GM18873 (cell line): Measurements from ENCODE around the gene MERTK.
"Not testable (repeated sequence)": the region's sequence is repeated elsewhere in the genome, so short reads cannot be mapped to it uniquely, and the experiment has no call there.

Source experiments
- ATAC-seq: cut with Tn5 transposase; IDR thresholded peaks from one replicate; pipeline ENCODE4 v1.9.1; 2021; ENCODE audit warnings: mild to moderate bottlenecking, moderate library complexity, moderate number of reproducible peaks; ENCODE audit not compliant: unreplicated experiment, low FRiP score

Gene MERTK

DNA sequence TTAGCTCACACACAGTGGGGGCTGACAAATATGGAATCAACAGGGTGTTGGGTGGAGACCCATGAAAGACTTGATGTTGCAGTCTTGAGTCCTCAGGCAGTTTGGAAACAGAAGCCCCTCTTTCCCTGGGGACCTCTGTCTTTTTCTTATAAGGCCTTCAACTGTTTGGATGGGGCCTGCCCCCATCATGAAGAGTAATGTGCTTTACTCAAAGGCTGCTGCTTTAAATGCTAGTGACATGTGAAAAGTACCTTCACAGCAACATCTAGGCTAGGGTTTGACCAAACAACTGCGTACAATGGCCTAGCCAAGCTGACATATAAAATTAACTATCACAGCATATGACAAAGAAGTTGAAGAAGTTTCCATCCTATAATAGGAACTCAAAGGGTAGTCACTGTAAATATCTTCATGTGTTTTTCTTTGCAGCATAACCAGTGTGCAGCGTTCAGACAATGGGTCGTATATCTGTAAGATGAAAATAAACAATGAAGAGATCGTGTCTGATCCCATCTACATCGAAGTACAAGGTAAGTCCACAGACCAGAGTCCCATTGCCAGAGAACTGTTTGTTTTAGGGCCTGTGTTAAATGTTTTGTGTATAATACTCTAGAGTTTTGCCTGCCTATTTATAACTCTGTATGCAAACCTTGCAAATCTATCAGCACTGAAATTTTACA, 46.3 kb downstream of the MERTK start:
- no peak for ATAC-seq

DNA sequence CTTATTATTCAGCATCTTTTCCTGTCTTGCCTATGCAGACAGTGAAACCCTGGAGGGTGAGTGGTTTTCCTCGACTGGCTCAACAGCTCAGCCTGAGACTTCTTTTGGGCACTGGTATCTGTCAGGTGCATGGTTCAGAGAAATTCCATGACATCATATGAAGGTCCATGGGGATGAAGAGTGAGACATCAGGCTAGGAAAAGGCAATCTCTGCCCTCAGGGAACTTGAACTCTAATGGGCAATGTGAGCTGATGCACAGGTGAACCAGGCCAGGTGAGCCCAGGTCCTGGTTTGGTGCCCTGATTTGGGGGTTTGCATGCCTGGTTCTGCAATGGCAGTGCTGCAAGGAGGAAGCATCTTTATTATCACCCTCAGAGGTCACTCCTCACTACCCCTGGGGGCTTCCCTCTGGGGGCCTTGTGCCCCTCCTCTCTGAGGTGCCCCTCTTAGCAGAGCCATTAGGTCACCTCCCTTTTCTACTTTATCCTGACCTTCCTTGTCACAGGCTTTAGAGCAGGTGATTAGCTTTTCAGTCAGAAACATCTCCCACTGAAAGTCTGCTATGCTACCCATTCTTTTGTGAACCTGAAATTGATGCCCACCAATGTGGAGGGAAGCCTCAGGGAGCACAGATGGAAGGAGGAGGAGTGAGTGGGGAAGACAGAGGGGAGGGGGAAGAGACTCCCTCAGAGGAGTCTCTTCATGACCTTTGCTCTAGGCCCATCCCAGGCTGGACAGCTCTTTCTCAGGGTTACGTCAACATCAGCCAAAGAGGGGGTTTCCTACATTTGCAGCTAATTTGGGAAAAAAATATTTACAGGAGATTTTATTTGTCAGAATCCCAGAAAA, 47.3 kb downstream of the MERTK start:
- no peak for ATAC-seq

DNA sequence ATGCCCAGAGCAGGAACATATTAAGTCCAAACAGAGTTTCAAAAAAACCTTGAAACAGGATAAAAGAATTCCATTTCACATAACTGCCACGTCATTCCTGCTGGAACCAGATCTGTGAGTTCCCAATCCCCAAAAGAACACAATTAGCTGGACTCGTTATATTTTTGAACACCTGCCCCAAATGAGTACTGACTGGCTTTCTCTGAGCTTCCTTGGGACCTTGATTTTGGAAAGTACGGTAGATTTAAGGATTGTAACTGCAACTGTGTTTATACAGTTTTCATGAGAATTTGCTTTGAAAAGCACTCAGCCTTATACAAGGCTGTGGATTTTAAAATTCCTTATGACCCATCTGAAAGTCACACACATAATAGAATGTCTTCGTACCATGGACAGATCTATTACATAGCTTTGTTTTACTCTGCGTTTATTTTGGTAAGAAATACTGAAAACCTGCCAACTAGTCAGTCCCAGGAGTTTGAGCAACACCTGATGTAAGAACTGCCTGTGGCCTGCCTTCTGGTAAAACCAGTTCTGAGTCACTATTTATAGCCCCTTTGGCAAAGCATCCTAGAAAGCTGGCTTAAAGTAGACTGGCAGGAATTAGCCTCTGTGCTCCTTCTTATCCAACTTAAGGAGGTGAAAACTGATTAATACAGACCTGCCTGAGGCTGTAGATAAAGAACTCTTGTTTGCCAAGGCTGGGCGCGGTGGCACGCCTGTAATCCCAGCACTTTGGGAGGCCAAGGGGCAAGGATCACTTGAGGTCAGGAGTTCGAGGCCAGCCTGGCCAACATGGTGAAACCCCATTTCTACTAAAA, 48.1 kb downstream of the MERTK start:
- no peak for ATAC-seq

DNA sequence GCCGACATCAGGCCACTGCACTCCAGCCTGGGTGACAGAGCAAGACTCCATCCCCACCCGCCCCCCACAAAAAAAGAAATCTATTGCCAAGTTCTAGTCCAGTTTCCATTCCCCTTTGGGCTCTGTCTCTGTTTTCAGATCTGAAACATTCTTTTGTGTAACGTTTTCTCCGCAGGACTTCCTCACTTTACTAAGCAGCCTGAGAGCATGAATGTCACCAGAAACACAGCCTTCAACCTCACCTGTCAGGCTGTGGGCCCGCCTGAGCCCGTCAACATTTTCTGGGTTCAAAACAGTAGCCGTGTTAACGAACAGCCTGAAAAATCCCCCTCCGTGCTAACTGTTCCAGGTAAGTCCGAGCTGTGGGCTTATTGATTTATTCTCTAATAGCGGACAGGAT, 48.8 kb downstream of the MERTK start:
- ATAC-seq: no peak

DNA sequence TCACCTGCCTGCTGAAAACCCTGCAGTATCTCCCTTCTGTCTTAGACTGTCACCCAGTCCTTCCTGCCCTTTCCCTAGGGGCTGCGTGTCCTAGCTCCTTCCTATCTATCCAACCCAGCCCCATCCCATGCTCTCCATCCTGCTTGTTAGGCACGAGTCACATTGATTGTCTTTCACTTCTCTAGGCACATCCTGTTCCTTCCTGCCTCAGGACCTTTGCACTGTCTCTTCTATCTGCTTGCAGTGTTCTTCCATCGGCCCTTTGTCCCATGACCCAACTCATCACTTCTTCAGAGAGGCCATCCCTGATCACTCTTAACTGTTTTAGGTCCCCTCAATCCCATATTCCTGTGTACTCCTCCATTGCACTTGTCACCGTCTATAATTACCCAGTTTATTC, 50.4 kb downstream of the MERTK start:
- no peak for ATAC-seq

DNA sequence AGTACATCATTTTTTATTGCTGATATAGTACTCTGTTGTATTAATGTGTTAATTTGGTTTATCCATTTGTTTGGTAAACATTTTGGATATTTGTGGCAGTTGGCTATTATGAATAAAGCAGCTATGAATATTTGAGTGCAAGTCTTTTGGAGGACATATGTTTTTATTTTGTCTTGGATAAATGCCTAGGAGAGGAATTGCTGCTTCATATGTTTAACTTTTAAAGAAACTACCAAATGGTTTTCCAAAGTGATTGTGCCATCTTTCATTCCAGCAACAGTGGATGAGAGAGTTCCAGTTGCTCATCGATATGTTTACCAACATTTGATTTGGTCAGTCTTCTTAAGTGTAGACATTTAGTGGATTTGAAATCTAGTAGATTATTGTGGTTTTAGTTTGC, 51.8 kb downstream of the MERTK start:
- no peak for ATAC-seq

DNA sequence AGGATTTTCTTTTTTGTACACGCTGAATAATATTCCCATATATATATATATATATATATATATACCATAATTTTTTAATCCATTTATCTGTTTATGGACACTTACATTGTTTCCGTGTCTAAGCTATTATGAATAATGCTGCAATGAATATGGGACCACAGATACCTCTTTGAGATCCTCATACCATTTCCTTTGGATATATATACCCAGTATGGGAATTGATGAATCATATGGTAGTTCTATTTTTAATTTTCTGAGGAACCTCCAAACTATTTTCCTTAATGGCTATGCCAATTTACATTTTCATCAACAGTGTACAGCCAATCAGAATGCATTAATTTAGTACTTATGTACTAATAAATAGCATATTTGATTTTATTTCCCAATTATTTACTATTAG, 53.1 kb downstream of the MERTK start:
- ATAC-seq: no peak

DNA sequence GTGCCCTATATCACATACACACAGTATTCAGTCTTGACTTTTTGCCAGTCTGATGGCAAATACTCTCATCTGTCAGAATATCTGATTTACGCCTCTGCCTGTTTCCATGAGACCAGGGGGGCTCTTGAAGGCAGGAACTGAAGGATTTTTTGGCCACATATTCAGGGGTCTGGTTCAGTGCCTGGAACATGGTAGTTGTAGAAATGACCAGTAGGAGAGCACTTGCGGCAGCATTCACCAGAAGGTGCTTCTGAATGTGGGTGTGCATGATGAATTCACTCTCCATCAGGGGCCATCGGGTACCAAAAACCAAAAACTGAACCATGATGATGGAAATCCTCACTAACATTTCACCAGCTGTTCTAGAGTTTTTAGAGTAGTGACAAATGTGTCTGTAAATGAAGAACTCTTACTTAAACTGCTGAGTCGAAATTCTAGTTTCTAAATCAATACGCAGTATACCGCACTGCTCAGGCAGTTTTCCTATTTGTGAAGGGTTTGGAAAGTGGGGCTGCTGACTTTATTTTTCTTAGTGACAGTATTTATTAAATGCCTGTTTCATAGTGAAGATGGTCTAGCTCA, 54.6 kb downstream of the MERTK start:
- no peak for ATAC-seq

DNA sequence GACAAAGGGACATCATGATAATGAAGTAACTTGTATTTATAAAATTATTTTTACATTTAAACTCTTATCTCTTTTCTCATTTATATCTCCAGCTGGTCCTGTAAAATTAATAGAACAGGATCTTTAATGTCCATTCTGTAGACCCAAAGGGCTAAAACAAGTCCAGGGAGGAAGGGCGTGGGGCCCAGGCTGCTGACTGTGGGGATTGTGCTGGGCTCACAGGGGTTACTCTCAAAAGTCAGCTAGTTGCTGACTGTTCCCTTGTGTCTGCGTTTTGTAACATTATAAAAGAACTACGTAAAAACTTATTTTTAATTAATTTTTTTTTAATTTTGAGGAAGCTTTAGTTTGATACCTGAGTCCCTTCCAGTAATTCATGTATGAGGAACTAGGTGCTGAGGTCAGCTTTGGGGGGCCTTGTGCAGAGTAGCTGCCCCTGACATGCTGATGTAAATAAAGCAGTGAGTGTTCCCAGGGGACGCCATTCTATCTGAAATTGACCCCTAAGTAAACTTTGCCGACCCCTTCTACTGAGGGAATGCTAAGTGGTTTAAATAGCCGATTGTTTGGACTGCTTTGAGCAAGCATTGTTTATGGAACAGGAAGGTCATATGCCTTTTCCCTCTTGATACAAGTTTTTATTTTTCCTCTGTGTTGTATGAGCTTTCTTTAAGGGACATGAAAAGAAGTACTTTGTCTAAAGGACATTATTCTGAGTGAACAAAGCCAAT, 56.4 kb downstream of the MERTK start:
- ATAC-seq: no peak

DNA sequence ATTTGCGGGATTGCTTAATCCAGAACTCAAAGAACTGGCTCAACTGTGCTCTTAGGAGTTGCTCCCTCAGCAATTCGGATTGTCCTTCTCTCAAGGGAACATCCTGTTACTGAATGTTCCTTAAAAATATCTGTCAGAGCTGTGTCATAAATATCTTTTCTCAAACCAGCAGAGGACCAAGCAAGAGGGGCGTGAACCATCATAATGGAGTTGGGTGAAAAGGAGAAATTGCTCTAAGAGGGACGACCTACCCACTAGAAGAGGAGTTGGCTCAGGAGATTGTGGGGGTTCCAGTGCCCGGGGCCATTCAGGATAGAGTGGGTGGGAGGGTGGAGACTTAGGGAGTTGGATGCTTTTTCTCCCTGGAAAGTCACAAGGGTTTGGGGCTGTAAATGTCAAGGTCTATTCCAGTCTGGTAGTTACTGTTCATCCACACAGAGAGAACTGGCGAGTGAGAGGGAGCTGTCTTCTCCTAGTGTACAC, 59.5 kb downstream of the MERTK start:
- ATAC-seq: no peak

DNA sequence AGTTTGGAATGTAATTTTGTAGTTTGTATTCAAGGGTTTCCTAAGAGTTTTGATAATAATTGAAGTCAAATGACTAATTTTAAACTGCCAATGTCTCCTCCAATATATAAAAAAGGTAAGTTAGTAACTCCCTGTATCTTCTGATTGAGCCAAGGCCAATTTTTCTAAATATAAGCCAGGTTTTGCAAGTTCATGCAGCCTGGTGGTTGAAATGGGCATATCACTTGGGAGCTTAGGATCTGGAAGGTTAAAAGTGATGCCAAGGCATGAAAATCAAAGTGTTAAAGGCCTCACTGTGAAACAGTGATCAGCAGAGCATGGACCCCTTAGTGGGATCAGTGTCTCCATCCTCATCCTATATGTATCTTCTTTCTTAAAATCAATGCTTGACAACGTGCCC, 60.5 kb downstream of the MERTK start:
- ATAC-seq: no peak

DNA sequence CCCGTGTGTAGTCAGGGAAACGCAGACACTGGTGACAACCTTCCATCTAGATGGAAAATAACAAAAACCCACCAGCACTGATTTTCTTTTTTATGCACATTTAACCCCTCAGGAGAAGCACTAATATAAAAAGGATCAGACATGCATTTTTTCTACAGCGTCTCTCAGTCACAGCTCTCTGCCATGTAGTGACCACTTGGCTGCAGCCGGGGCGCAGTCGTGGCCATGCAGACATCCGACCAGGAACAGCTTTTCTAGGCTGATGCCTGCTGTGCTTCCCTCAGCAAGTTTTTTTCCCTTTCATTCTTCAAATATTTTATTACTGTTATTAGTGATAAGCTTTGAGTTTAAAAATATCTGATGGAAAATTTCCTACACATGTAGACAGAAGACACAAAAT, 63.3 kb downstream of the MERTK start:
- no peak for ATAC-seq

DNA sequence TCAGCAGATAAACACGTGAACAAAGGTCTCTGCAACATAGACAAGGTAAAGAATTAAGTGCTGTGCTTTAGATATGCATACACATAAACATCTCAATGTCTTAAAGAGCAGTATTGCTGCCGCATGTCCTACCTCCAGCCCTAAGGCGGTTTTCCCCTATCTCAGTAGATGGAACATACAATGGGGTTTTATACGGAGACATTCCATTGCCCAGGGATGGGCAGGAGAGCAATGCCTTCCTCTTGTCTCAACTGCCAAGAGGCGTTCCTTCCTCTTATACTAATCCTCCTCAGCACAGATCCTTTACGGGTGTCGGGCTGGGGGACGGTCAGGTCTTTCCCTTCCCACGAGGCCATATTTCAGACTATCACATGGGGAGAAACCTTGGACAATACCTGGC, 64.7 kb downstream of the MERTK start:
- ATAC-seq: not testable (repeated sequence)

DNA sequence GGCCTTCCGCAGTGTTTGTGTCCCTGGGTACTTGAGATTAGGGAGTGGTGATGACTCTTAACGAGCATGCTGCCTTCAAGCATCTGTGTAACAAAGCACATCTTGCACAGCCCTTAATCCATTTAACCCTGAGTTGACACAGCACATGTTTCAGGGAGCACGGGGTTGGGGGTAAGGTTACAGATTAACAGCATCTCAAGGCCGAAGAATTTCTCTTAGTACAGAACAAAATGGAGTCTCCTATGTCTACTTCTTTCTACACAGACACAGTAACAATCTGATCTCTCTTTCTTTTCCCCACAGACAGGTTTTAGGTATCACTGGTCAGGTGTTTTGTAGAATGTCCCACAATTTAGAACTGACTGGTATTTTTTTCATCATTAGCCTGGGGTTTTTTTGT, 65.1 kb downstream of the MERTK start:
- not testable (repeated sequence) for ATAC-seq

DNA sequence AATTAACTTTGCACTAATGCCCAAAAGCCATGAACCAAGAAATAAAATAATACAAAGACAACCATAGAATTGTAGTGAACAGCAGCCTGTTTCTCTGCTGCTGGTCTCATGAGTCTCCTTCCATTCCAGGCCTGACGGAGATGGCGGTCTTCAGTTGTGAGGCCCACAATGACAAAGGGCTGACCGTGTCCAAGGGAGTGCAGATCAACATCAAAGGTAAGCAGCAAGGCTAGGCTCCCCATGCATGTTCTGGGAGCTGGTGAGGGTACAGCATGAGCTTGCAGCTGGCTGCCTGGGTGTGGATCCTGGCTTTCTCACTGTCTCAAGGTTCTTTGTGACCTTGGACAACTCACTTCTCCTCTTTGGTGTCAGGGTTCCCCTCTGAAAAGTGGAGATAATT, 66.7 kb downstream of the MERTK start:
- ATAC-seq: no peak

DNA sequence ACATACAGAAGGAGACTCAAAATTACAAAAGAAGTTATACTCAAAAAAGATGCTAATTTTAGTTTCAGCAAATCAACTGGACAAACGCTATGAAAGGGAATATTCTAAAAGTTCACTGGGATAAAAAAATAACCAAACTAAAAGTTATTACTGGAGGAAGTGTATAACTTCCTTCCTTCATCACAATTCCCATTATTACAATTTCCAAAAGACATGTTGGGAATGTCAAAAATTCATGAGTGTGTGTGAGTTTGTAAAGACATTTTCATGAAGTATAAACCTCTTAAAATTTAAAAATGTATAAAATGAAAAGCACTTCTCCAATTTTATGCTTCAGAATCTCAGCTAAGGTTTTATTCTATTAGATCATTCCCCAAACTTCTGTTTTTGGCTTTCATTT, 67.8 kb downstream of the MERTK start:
- no peak for ATAC-seq

DNA sequence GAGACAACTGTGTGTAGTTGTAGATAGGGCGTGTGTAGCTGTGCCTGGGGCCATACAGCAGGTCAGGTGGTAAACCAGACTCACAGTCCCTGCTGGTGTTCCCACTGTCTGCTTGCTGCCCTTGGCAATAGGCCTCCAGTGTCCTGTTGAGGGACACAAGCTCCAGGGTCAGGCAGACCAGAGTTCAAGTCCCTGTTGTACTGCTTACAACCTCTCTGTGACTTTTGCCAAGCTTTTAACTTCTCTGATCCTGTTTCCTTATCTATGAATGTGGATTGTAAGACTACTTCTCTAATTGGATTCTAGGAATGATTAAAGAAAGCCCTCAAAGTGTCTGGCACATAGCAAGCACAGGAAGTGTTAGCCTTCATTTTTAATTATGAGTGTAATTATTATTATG, 68.6 kb downstream of the MERTK start:
- ATAC-seq: no peak

DNA sequence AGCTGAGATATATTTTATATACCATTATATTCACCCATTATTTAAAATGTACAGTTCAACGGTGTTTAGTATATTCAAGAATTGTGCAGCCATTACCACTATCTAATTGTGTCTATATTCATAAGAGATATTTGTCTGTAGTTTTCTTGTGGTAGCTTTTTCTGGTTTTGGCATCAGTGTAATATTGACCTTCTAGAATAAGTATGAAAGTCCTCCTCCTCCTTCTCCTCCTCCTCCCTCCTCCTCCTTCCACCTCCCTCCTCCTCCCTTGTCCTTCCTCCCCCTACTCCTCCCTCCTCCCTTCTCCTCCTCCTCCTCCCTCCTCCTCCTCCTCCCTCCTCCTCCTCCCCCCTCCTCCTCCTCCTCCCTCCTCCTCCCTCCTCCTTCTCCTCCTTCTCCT, 72.0 kb downstream of the MERTK start:
- no peak for ATAC-seq

DNA sequence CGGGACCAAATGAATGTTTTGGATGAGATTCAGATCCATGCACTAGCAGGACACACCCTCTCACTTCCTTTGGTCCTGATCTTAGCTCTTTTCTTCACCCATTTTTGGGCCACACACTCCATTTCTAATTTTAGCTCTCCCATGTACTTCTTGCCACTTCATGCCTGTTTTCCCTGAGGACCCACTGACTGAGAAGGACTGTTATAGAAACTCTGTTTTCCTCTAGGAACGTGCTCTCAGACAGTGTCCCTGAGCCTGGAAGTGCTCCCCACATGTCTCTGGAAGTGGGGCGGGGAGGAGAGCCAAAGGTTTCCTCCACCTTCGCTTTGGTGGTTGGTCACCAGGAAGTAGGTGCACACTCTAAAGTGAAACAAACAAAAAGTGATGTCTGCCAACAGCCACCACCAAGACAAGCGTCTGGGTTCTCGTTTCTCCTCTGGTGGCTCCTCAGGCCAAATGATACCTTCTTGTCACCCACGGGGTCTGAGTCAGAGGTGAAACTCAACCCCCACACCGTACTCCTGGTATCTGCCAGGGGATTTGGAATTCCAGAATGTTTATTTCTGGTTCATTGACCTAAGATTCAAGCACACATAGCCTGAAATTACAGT, 74.7 kb downstream of the MERTK start:
- no peak for ATAC-seq

DNA sequence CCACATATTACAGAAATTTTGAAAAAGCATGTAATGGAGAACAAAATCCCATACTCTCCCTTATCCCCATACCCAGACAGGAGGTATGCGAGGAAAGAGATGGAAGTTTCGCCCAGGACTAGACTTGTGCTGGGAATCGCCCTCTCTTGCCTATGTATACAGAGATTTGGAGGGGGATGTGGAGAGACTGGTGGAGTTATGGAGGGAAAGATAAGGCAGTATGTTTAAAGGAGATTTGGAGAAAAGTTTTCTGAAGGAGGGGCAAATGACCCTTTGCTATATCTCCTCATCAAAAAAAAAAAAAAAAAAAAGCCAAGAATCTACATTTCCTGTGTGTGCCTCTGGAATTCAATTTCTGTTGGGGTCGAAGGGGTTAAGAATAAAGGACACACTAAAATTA, 75.3 kb downstream of the MERTK start:
- ATAC-seq: no peak
